GM10847 (cell line): ENCODE results near the gene CPN2.

Source experiments
- POLR2A ChIP-seq: IDR thresholded peaks from 2 replicates; pipeline ENCODE4 v1.6.1; 2011; ENCODE audit not compliant: insufficient read length; ENCODE audit errors: extremely low read depth

Gene CPN2

DNA sequence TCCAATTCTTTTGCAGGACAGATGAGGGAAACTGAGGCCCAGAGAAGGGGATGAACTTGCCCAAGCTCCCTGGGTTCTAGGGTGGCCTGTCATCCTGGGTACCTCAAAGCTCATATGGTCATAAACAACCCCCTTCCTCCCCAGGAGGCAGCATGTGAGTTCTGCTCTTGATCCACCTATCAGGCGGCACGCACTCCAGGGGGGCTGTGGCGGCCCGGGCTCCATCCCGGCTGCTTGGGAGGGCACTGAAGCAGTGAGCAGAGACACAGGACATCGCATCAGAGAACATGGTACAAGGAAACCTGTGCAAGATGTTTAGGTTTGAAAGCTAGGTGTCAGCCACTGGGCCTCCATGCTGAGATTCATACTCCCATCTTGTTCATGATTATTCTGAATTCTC, 34.2 kb downstream of the CPN2 start:
- no peak for TF ChIP-seq POLR2A

DNA sequence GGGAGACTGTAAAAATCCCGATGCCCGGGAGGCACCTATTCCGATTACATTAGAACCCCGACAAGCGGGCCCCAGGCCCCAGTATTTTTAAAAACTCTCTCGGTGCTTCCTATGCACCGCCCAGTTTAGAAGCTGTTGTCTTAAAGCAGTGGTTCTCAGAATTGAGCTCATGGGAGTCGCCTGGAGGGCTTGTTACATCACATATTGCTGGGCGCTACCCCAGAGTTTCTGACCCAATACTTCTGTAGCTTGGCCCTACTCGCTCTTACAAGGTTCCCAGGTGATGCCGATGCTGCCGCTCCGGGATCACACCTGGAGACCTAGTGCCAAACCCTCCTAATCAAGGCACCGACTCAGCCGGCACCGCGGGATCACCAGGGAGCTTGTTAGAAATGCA, 35.2 kb downstream of the CPN2 start:
- no peak for TF ChIP-seq POLR2A

DNA sequence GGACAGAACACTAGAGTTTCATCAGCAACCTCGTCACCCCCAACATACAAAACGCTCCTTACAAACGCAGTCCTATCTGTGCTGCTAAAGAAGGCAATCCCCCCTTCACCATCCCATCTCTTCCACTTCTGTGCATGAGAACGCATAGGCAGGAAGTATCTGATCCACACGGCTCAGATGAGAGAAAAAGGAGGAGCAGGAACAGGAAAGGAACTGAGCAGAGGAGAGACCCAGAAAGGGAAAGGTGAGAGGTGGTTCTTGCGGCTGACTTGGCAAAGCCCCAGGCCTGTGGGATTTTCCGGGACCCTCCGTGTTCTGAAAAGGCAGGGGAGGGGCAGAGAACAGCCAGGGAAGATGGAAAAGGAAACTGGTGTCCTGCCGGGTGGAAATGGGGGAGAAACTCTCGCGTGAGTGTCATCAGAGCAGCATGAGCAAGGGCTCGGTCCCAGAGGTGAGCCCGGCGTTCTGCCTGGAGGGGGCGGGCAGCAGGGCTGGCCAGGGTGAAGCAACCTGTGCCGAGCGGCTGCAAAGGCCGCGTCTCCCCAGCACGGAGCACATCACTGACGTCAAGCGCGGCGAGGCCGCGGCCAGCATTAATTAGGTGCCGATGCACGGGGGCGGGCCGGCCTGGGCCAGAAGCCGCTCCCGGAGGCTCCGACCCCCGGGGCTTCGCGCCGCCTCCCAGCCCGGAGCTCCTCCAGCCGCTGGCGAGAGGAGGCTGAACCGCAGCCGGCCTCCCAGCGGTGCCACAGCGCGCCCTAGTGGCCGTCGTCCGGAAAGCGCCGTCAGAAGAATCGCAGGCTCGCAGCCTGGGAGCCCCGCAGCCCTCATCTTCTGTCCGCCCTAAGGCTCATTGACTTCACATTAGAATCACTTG, 35.8 kb downstream of the CPN2 start:
- TF ChIP-seq POLR2A: no peak

DNA sequence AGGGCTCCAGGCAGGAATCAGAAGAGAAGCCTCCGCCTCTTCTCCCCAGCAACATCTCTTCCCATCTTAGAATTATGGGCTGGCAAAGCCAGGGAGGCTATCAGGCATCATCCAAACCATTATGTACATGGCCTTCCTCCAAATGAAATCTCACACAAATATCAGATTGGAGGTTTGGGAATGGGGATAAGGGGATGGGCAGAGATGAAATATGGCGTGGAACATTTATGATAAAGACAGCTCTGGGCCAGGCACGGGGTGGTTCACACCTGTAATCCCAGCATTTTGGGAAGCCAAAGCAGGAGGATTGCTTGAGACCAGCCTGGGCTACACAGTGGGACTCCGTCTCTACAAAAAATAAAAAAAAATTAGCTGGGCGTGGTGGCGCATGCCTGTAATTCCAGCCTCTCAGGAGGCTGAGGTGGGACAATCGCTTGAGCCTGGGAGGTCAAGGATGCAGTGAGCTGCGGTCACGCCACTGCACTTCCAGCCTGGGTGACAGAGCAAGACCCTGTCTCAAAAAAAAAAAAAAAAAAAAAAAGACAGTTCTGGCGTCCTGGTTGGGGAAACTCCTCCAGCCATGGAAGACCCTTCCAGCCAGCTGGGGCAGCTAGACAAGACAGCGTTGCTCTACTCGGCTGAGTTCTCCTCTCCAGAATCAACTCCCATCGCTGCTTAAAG, 36.6 kb downstream of the CPN2 start:
- TF ChIP-seq POLR2A: no peak

DNA sequence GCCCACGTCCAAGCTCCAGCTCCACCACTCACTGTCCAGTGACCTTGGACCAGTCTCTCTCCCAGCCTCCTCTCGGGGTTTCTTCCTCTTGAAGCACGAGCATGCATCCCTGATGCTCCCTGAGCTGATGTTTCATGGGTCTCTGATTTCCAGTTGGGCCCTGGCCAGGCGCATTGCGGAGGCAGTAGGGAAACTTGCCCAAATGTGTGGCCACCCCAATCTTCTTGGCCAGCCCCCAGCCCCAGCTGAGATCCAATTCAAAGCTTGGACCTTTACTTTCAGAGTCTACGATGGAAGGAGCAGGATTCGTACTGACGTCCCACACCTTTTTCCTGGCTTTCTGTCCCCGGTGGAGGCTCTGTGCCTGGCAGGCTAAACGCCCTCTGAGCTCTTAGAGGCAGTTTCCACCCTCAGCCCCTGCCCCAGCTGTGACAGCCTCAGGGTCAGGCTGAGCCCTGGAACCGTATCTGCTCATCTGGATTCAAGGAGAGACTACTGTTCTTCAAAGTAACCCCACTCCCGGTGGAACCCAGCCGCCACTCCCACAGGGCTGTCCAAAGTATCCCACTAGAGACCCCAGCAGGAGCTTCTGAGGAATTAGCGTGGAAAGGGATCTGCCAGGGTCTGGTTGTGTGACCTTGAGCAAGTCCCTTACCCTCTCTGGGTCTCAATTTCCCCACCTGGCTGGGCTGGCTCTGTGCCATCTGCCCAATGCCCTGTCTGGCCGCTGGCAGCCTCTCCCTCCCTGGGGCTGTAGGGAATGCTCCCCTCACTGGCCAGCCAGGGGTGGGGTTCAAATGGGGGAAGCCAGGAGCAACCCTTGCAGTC, 37.4 kb downstream of the CPN2 start:
- TF ChIP-seq POLR2A: no peak

DNA sequence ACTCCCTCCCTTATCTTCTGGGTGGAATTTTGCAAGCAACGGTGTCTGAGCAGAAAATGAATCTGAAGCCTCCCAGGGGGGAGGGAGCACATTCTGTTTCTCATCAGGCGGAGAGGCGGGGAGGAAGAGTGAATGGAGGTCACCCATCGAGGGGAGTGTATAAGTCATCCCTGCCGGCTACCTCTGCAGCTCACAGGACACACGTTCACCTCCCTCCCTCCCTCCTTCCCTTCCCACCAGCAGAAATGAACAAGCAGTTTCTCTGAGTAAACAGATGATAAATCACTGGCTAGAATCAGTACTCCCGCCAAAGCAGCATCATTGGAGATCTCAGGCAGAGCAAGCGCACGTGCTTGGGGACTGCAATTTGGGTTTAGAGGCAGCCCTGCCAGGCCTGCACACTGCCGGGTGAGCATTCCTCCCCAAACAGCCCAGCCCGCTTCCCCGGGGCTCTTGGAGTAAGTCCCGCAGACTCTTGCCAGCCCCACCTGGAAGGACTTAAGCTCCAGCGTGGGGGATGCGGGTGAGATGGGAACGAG, 38.3 kb downstream of the CPN2 start:
- no peak for TF ChIP-seq POLR2A

DNA sequence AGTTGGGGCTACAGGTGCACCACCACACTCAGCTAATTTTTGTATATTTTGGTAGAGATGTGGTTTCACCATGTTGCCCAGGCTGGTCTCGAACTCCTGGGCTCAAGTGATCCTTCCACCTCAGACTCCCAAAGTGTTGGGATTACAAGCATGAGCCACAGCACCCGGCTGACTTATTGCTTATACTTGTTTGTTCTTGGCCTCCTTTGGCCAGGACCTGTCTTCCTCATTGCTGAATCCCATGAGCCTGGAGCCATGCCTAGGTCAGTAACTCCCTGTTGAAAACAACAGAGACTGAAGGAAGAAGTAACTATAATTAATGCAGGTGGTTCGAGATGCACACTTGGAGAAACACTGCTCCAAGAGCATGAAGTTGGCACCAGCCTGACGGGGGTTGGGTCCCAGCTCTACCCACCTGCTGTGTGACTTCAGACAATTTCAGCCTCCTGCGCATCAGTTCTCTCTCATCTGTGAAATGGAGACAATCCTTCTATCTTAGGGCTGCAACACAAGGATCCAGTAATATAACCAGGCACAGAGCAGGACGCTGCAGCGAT, 38.9 kb downstream of the CPN2 start:
- TF ChIP-seq POLR2A: no peak

DNA sequence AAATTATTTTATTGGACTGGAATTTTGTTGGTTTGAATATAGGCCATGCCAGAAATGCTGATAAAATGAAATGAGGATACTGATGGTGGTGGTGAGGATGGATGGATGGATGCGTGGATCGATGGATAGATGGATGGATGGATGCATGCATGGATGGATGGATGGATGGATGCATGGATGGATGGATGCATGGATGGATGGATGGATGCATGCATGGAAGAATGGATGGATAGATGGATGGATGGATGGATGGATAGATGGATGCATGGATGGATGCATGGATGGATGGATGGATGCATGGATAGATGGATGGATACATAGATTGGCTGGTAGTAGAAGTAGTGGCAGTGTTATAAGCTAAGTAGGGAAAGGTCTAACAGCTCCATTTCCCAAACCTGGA, 40.1 kb downstream of the CPN2 start:
- TF ChIP-seq POLR2A: no peak

DNA sequence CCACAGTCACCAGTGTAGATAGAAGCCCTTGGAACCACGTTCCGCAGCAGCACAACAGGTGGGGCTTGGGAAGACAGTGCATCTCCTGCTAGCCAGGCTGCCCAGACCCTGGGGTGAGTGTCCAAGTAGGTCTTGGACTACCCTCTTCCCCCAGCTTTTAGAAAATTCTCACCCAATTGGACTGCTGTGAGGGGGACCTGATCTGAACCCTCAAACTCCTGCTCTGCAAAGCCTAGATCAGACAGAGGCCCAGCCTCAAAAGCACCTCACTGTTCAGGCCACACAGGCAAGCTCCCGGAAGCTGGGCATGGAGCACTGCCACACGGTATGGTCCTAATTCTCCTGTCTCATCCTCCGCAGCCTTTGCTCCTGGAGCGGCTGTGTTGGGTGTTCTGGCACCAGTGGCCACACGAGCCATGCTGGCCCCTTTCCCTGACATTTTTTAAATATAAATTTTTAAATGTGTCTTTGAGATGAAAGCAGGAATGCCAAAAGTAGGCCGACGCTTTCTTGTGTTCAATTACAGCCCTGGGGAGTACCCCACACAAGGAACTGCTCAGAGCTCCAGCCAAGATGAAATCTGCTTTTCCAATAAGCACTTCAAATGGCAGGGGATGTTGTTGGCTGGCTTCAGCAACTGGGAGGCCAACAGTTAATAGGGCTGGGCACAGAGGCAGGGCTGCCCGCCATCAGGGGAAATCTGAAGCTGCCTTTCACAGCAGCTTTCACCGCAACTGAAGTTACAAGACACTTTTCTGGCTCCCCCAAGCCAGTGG, 40.9 kb downstream of the CPN2 start:
- TF ChIP-seq POLR2A: no peak

DNA sequence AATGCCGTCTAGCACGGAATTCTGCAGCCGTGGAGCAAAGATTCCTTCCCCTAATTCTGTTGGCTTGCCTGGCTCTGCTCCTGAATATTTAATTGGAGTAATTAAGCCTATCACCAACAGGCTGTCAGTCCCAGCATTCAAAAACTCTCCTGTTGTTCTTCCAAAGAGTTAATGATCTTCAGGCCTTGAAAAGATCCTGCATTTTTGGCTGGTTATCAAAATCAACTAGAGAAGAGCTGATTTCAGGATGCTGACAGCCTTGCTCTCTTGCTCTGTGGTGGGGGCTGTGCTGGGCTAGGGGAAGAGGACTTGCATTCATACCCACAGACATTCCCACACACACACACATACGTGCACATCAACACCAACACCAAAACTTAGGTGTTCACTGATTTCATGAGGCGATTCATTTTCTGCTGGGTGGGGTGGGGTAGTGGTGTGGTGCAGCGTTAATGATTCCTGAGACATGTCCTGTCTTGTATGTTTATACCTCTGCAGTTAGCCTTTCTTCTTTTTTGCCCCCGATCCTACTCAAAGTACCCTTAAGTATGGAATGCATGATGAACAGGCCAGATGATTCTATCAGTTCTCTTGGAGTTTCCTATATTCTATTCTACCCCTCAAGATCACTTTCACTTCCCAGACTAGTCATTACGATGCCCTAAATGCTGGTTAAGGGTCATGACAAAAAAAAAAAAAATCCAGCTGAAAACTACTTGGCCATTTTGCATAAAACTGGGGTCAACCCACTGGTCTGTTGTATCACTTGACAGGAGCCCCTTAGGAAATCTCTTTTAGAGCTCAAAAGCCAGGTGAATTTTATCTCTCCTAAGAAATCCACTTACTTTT, 42.3 kb downstream of the CPN2 start:
- TF ChIP-seq POLR2A: no peak

DNA sequence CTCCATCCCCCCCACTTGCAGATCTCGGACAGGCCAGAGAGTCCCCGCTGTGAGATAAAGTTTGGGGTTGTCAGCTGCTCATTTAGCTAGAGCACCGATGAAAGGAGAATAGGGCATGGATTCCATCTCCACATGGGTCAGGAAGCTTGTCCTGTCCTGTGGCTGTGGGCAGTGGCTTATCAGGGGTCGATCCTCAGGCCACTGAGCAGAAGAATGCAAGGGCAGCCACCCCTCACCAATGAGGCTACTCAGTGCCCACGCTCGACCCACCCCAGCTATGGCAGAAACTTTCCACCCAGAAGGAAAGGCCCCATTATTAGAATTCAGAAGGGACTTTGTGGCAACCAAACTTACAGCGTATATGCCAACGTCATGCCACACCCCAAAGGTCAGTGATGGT, 43.3 kb downstream of the CPN2 start:
- TF ChIP-seq POLR2A: no peak

DNA sequence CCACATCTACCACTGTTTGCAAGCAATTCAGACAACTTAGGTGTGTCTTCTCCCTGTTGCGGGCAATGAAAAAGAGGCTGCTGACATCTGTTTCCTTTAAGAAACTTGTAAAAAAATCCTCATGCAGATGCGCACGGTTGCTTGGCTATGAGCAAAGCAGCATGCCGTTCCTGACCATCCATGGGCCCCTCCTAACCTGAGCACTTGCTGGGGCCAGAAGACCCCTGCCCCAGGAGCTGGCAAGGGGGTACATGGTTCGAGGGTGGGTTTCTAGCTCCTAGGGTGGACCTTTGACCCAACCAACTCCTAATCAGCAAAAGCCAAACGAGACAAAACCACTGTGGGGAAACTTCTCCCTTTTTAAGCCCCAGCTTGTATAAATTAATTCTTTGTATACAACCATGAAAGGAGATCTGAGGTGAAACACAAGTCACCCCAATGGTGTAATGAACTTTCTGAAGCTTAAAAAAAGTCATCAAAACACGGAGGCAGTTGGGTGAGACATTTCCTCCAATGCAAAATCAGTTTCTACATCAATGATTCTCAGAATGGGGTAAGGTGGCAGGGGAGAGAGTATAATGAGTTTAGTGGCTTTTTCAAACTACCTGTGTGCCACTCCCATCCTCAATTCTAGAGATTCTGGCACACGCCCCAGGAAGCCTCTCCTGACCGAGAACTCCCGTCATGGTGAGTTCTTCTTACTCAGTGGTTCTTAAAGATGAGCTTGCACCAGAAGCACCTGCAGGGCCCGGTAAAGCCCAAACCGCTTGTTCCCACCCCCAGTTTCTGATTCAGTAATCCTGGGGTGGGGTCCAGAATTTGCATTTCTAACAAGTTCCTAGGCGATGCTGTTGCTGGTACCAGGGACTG, 44.1 kb downstream of the CPN2 start:
- no peak for TF ChIP-seq POLR2A
